H1 (cell line): ENCODE results near the gene LARP1. TPM values are rescaled to one million over a fixed set of nuclear protein-coding genes. Genes with fewer than 3 reads are reported as not detected.

Experiments used
- CTCF ChIA-PET: fragments of 300-600 bp; sonication (Branson Sonifier 250); formaldehyde crosslinking; loops from one replicate; lab custom pipeline; 2021; ENCODE audit not compliant: partially characterized antibody; lab: Charles Lee
- POLR2A ChIA-PET: fragments of 300-600 bp; sonication (Branson Sonifier 250); formaldehyde crosslinking; loops from one replicate; lab custom pipeline; 2021; ENCODE audit warnings: inconsistent platforms; ENCODE audit not compliant: partially characterized antibody; lab: Charles Lee
- DNase-seq, 2 experiments: peaks; one replicate each; pipeline versions ENCODE4 v3.0.0 to v3.0.0-alpha.2; 2010 to 2022; ENCODE audit warnings: low spot score in 2 of 2, low read depth in 1 of 2, mixed read lengths in 1 of 2
- FAIRE-seq: peaks from 2 replicates; lab custom pipeline; 2011; peaks lifted over from hg19 to GRCh38; lab: Jason Lieb, UNC
- H2AFZ ChIP-seq: 2 replicates; pipeline ENCODE4 v1.8.1; 2012; ENCODE audit warnings: low read length, inconsistent platforms
- H2AK5ac ChIP-seq: 2 replicates; pipeline ENCODE4 v1.6.1; 2013; ENCODE audit warnings: low read depth, low read length
- H2BK120ac ChIP-seq: replicated peaks from 2 replicates; pipeline ENCODE3; 2013; ENCODE audit warnings: low read depth, low read length, inconsistent platforms
- H2BK12ac ChIP-seq: 2 replicates; pipeline ENCODE4 v1.6.1; 2013; ENCODE audit warnings: low read depth, low read length
- H2BK15ac ChIP-seq: 2 replicates; pipeline ENCODE4 v1.6.1; 2013; ENCODE audit warnings: low read length
- H2BK20ac ChIP-seq: 2 replicates; pipeline ENCODE4 v1.6.1; 2013; ENCODE audit warnings: low read length
- H2BK5ac ChIP-seq: 2 replicates; pipeline ENCODE4 v1.6.1; 2013; ENCODE audit warnings: low read depth, low read length
- H3K14ac ChIP-seq: 2 replicates; pipeline ENCODE4 v1.6.1; 2013; ENCODE audit warnings: inconsistent platforms; ENCODE audit not compliant: insufficient read length
- H3K18ac ChIP-seq: 2 replicates; pipeline ENCODE4 v1.6.1; 2013; ENCODE audit warnings: low read length; ENCODE audit errors: extremely low read depth
- H3K23ac ChIP-seq: 2 replicates; pipeline ENCODE4 v1.6.1; 2013; ENCODE audit warnings: inconsistent platforms; ENCODE audit not compliant: insufficient read length
- H3K23me2 ChIP-seq: 2 replicates; pipeline ENCODE4 v1.6.1; 2013; ENCODE audit warnings: low read depth, low read length
- H3K27ac ChIP-seq: 2 replicates; pipeline ENCODE4 v1.6.1; 2011; ENCODE audit warnings: low read depth, low read length, inconsistent platforms
- H3K27me3 ChIP-seq, 4 experiments: replicated peaks in 1 of 4; 1 replicate in 1 of 4; 2 replicates in 3 of 4; pipeline versions ENCODE4 v1.6.1 to v1.8.1; 2011 to 2013; ENCODE audit warnings: low read length in 3 of 4, mild to moderate bottlenecking in 3 of 4, inconsistent platforms in 2 of 4, mixed read lengths in 2 of 4, moderate library complexity in 1 of 4; ENCODE audit not compliant: control insufficient read depth in 3 of 4, insufficient read depth in 3 of 4; ENCODE audit errors: extremely low read depth in 1 of 4
- H3K36me3 ChIP-seq, 4 experiments: 2 replicates each; pipeline versions ENCODE4 v1.6.1 to v1.8.1; 2011 to 2013; ENCODE audit warnings: mild to moderate bottlenecking in 4 of 4, low read length in 3 of 4, moderate library complexity in 2 of 4, control low read depth in 1 of 4, inconsistent platforms in 1 of 4; ENCODE audit not compliant: insufficient read depth in 4 of 4, control insufficient read depth in 2 of 4
- H3K4ac ChIP-seq: replicated peaks from 2 replicates; pipeline ENCODE3; 2013; ENCODE audit warnings: low read length, low read depth, mixed read lengths, inconsistent platforms; ENCODE audit not compliant: insufficient read length
- H3K4me1 ChIP-seq, 4 experiments: replicated peaks in 1 of 4; 1 replicate in 1 of 4; 2 replicates in 3 of 4; pipeline versions ENCODE4 v1.6.1 to v1.8.1; 2011 to 2013; ENCODE audit warnings: low read length in 3 of 4, inconsistent platforms in 2 of 4, mixed read lengths in 1 of 4; ENCODE audit not compliant: insufficient read depth in 4 of 4, control insufficient read depth in 3 of 4
- H3K4me2 ChIP-seq, 2 experiments: 2 replicates each; pipeline versions ENCODE4 v1.6.1 to v1.8.1; 2011 to 2013; ENCODE audit warnings: low read depth in 2 of 2, low read length in 2 of 2, control low read depth in 1 of 2, inconsistent platforms in 1 of 2, mild to moderate bottlenecking in 1 of 2; ENCODE audit not compliant: insufficient read depth in 1 of 2
- H3K4me3 ChIP-seq, 4 experiments: fragments of 200-600, 300-600 bp in 1 of 4; sonication (generic), shearing (Covaris generic), sonication (Bioruptor Twin) in 1 of 4; 2 replicates each; pipeline versions ENCODE4 v1.5.1 to v1.8.1; 2011 to 2016; ENCODE audit warnings: low read length in 4 of 4, low read depth in 3 of 4, control low read depth in 2 of 4, inconsistent platforms in 2 of 4, mild to moderate bottlenecking in 2 of 4, mixed read lengths in 1 of 4, moderate library complexity in 1 of 4; ENCODE audit not compliant: insufficient read depth in 2 of 4; ENCODE audit errors: extremely low read depth in 1 of 4
- H3K56ac ChIP-seq: replicated peaks from 2 replicates; pipeline ENCODE3; 2013; ENCODE audit warnings: low read depth, mild to moderate bottlenecking, mixed read lengths, low read length, inconsistent platforms; ENCODE audit not compliant: insufficient read length
- H3K79me1 ChIP-seq: 2 replicates; pipeline ENCODE4 v1.6.1; 2013; ENCODE audit warnings: low read depth, low read length, control low read depth
- H3K79me2 ChIP-seq, 2 experiments: 2 replicates each; pipeline versions ENCODE4 v1.6.1 to v1.8.1; 2012 to 2013; ENCODE audit warnings: low read length in 2 of 2, mild to moderate bottlenecking in 2 of 2, inconsistent platforms in 1 of 2; ENCODE audit not compliant: insufficient read depth in 2 of 2, control insufficient read depth in 1 of 2
- H3K9ac ChIP-seq, 4 experiments: replicated peaks in 1 of 4; 1 replicate in 1 of 4; 2 replicates in 3 of 4; pipeline versions ENCODE4 v1.6.1 to v1.8.1; 2011 to 2013; ENCODE audit warnings: low read depth in 3 of 4, low read length in 3 of 4, control low read depth in 2 of 4, mild to moderate bottlenecking in 2 of 4, moderate library complexity in 2 of 4, inconsistent platforms in 1 of 4; ENCODE audit errors: extremely low read depth in 1 of 4
- H3K9me3 ChIP-seq, 2 experiments: 2 replicates each; pipeline versions ENCODE4 v1.6.1 to v1.8.1; 2012 to 2013; ENCODE audit warnings: mild to moderate bottlenecking in 2 of 2, moderate library complexity in 2 of 2, control low read depth in 1 of 2, inconsistent platforms in 1 of 2, low read depth in 1 of 2, low read length in 1 of 2, mixed read lengths in 1 of 2; ENCODE audit not compliant: insufficient read depth in 2 of 2
- H4K20me1 ChIP-seq, 2 experiments: replicated peaks in 1 of 2; 2 replicates each; pipeline versions ENCODE3 to v1.8.1; 2011 to 2013; ENCODE audit warnings: inconsistent platforms in 2 of 2, low read length in 2 of 2, mild to moderate bottlenecking in 1 of 2; ENCODE audit not compliant: insufficient read depth in 2 of 2, control insufficient read depth in 1 of 2
- H4K5ac ChIP-seq: 2 replicates; pipeline ENCODE4 v1.6.1; 2013; ENCODE audit warnings: low read length, low read depth, mixed read lengths, inconsistent platforms; ENCODE audit not compliant: insufficient read length
- H4K8ac ChIP-seq: 2 replicates; pipeline ENCODE4 v1.8.0; 2013; ENCODE audit warnings: mild to moderate bottlenecking, moderate library complexity, low read length, inconsistent platforms; ENCODE audit not compliant: insufficient read depth; ENCODE audit errors: extremely low read depth
- H4K91ac ChIP-seq: replicated peaks from 2 replicates; pipeline ENCODE3; 2013; ENCODE audit warnings: low read length, mixed read lengths, inconsistent platforms; ENCODE audit not compliant: insufficient read length
- POLR2A ChIP-seq, 2 experiments: IDR thresholded peaks; 1 replicate in 1 of 2; 2 replicates in 1 of 2; pipeline ENCODE4 v1.6.1; 2011; ENCODE audit warnings: low read depth in 2 of 2, low read length in 2 of 2, mild to moderate bottlenecking in 2 of 2; ENCODE audit errors: control extremely low read depth in 1 of 2
- SIN3A ChIP-seq, 2 experiments: IDR thresholded peaks in 1 of 2; conservative IDR thresholded peaks in 1 of 2; 2 replicates each; pipeline ENCODE4 v1.6.1; 2011 to 2012; ENCODE audit warnings: low read length in 2 of 2, improper control_type of control experiment in 1 of 2, low read depth in 1 of 2, mild to moderate bottlenecking in 1 of 2
- WGBS, 2 experiments: shearing (Covaris generic) in 1 of 2; methylation state at CpG; one replicate each; pipeline versions ENCODE4 v1.1.6 to v1.1.7; 2013 to 2015; ENCODE audit warnings: low lambda C conversion rate in 2 of 2, mixed read lengths in 2 of 2, inconsistent platforms in 1 of 2, low coverage in 1 of 2, missing lambda C conversion rate in 1 of 2; ENCODE audit not compliant: insufficient replicate concordance in 2 of 2, insufficient coverage in 1 of 2, insufficient read length in 1 of 2; ENCODE audit errors: extremely low coverage in 1 of 2, missing lambda C conversion rate in 1 of 2; 5-methylcytosine and 5-hydroxymethylcytosine counted together
- polyA plus RNA-seq, 7 experiments: library from polyadenylated mRNA; depleted of rRNA in 3 of 7; stranded (reverse) in 5 of 7; unstranded in 2 of 7; fragments of >200 nt in 5 of 7; fragments of 200-250 nt in 2 of 7; gene quantifications; 1 replicate in 5 of 7; 2 replicates in 1 of 7; 4 replicates in 1 of 7; pipeline versions ENCODE4 v1.2.1 to v1.2.3, GENCODE V29; 2011 to 2013; ENCODE audit warnings: missing spikeins in 2 of 7, mixed read lengths in 2 of 7
- total RNA-seq: library from RNA; stranded (reverse); fragmentation: NEBNext Ultra II Directional; extraction: Animal tissue kit (Norgen Biotek cat#: 25700); gene quantifications from 2 replicates; pipeline ENCODE4 v1.2.1, GENCODE V29; 2021

LARP1 gene
- total and polyA plus RNA-seq, 2 of the 8 experiments (the other 6 are each of a cell fraction or from before 2014, with no cell fraction given): 106 to 422 TPM

DNA sequence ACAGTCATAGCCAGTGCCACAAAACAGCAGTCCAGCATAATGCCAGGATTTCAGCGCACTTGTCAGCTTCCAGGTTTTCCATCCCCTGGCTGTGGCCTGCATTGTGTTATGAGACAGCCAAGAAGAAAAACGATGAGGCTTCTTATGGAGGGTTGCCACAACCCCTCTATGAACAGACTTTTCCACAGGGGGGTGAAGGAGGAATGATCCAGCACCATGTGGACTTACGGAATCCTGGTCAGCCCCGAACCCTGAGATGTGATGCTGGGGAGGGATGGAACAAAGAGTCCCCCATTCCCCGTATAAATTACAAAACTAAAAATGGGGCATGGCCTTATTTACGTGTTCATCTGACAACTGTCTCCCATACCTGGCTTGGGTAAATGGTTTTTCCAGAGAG is 62.6 kb downstream of the LARP1 start:
- H4K5ac ChIP-seq: no peak overlapping the region
- DNase-seq (no peak), FAIRE-seq (no peak)
- no peak overlapping the region for H3K4me2 ChIP-seq
- peaks cover 0 to 2% (median 0%) of the 10 kb centered on the region in 4 experiments; a peak in 1 of 7 replicates for H3K4me1 ChIP-seq
- no peak overlapping the region for H3K4ac ChIP-seq
- H3K79me2 ChIP-seq: 0 out of 4 replicates have a peak, but pooled peaks cover 0 to 5% of the 10 kb centered on the region in 2 experiments
- H2BK5ac ChIP-seq: no peak overlapping the region
- no peak overlapping the region for H3K9ac ChIP-seq
- no peak overlapping the region for H3K18ac ChIP-seq
- TF ChIP-seq POLR2A (IDR thresholded peaks at IDR 0.05; ENCODE audit: control extremely low read depth in 1 of 2, low read depth in 2 of 2, low read length in 2 of 2) (peak in 1 of 2 experiments; percentile 21; a peak in 1 of 3 replicates), SIN3A (conservative IDR thresholded peaks at IDR 0.05 in 1 of 2, IDR thresholded peaks at IDR 0.05 in 1 of 2; ENCODE audit: low read depth in 1 of 2, low read length in 2 of 2) (no peak)
- H3K36me3 ChIP-seq: peaks cover 15 to 71% (median 40%) of the 10 kb centered on the region in 4 experiments
- H3K27ac ChIP-seq: no peak overlapping the region
- H3K9me3 ChIP-seq: no peaks in the 10 kb centered on the region
- POLR2A ChIA-PET: interaction anchor here (2.5 kb wide), 1 partner anchor 17 kb away, joined by 10 read pairs; no protein-coding TSS in a partner anchor
- 95% methylated on average over 6 of the region's 6 CpGs; no CpG with 5 or more reads in 1 of the 2 experiments for WGBS, 2 experiments
- H2BK120ac ChIP-seq: no peak overlapping the region
- no peak overlapping the region for H4K8ac ChIP-seq
- no peak overlapping the region for H2AK5ac ChIP-seq
- no peak overlapping the region for H2BK12ac ChIP-seq
- H4K20me1 ChIP-seq: peaks cover 1 to 17% of the 10 kb centered on the region in 2 experiments
- no peaks in the 10 kb centered on the region for H3K23me2 ChIP-seq
- no peak overlapping the region for H2BK15ac ChIP-seq
- no peak overlapping the region for H3K56ac ChIP-seq
- H2BK20ac ChIP-seq: no peak overlapping the region
- CTCF ChIA-PET: no interaction called here
- H4K91ac ChIP-seq: no peak overlapping the region
- no peaks in the 10 kb centered on the region for H3K27me3 ChIP-seq
- H3K14ac ChIP-seq: no peak overlapping the region
- no peak overlapping the region for H2AFZ ChIP-seq
- H3K79me1 ChIP-seq: peaks cover 5% of the 10 kb centered on the region
- no peak overlapping the region for H3K4me3 ChIP-seq
- H3K23ac ChIP-seq: no peak overlapping the region
